PC-3 (cell line): Measurements from ENCODE around the gene ERBB4.

Source experiments
- EZH2 ChIP-seq: fragments of 300-600 bp; sonication (generic); IDR thresholded peaks from one replicate; pipeline ENCODE4 v1.6.1; 2017; ENCODE audit warnings: antibody characterized with exemption, mild to moderate bottlenecking, low read length; ENCODE audit not compliant: unreplicated experiment
- EZH2phosphoT487 ChIP-seq: fragments of 300-600 bp; sonication (generic); IDR thresholded peaks from 2 replicates; pipeline ENCODE4 v1.6.1; 2018; ENCODE audit warnings: mild to moderate bottlenecking, antibody characterized with exemption, low read length, borderline replicate concordance
- TF ChIP-seq, protein P1 (sequence below): fragments of 300-600 bp; sonication (generic); conservative IDR thresholded peaks from 2 replicates; pipeline ENCODE4 v1.5.1; 2017; ENCODE audit warnings: antibody characterized with exemption, low read depth, mild to moderate bottlenecking, low read length

- TF ChIP-seq, protein P1, sequence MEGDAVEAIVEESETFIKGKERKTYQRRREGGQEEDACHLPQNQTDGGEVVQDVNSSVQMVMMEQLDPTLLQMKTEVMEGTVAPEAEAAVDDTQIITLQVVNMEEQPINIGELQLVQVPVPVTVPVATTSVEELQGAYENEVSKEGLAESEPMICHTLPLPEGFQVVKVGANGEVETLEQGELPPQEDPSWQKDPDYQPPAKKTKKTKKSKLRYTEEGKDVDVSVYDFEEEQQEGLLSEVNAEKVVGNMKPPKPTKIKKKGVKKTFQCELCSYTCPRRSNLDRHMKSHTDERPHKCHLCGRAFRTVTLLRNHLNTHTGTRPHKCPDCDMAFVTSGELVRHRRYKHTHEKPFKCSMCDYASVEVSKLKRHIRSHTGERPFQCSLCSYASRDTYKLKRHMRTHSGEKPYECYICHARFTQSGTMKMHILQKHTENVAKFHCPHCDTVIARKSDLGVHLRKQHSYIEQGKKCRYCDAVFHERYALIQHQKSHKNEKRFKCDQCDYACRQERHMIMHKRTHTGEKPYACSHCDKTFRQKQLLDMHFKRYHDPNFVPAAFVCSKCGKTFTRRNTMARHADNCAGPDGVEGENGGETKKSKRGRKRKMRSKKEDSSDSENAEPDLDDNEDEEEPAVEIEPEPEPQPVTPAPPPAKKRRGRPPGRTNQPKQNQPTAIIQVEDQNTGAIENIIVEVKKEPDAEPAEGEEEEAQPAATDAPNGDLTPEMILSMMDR: no peak
- no peak for TF ChIP-seq EZH2
- TF ChIP-seq EZH2phosphoT487: no peak
Observed at GRCh38 chr2:211664321-211664720, 874.3 kb downstream of the ERBB4 start.
